Activated CD8-positive, alpha-beta memory T cell treated with anti-CD3 and anti-CD28 coated beads for 36 hours (primary cell): ENCODE measurements around the gene NFU1. TPM values are rescaled to one million over a fixed set of nuclear protein-coding genes. Genes with fewer than 3 reads are reported as not detected.
"Not testable (repeated sequence)": the region's sequence is repeated elsewhere in the genome, so short reads cannot be mapped to it uniquely, and the experiment has no call there.

ENCODE experiments used
- CTCF ChIA-PET: fragments of 350-600 bp; sonication (Branson Sonifier 250); formaldehyde crosslinking; loops from one replicate; lab custom pipeline; 2021; ENCODE audit warnings: antibody characterized with exemption; lab: Charles Lee
- POLR2A ChIA-PET: fragments of 350-600 bp; sonication (Branson Sonifier 250); formaldehyde crosslinking; loops from one replicate; lab custom pipeline; 2021; ENCODE audit warnings: antibody characterized with exemption; lab: Charles Lee
- total RNA-seq, 2 experiments: library from RNA; stranded (reverse); gene quantifications; one replicate each; pipeline ENCODE4 v1.2.3, GENCODE V29; 2021

The NFU1 gene
- total RNA-seq, 2 experiments from 2014 or later, result 40.7 to 41.2 TPM

GRCh38 chr2:69372767-69373166 is 64.5 kb downstream of the NFU1 start:
- POLR2A ChIA-PET, result interaction anchor here (0.6 kb wide), 1 partner anchor 19 kb away, joined by 6 read pairs; no protein-coding TSS in a partner anchor
- CTCF ChIA-PET, result interaction anchor here (0.6 kb wide), 1 partner anchor 137 kb away, joined by 4 read pairs; no protein-coding TSS in a partner anchor

- CTCF ChIA-PET, result no interaction called here
- POLR2A ChIA-PET, result no interaction called here
These were observed 67.4 kb downstream of the NFU1 start for GRCh38 chr2:69369802-69370201.

GRCh38 chr2:69368588-69368987 is 68.6 kb downstream of the NFU1 start:
- ChIA-PET POLR2A (no interaction called here), CTCF (no interaction called here)

GRCh38 chr2:69359371-69359770 is 77.9 kb downstream of the NFU1 start:
- CTCF ChIA-PET, result no interaction called here

GRCh38 chr2:69358914-69359313 is 78.3 kb downstream of the NFU1 start:
- CTCF ChIA-PET, result no interaction called here
- POLR2A ChIA-PET, result no interaction called here

More at GRCh38 chr2:69359371-69359770, 77.9 kb downstream of the NFU1 start:
- POLR2A ChIA-PET, result no interaction called here

GRCh38 chr2:69356471-69356870 is 80.8 kb downstream of the NFU1 start:
- ChIA-PET CTCF (no interaction called here), POLR2A (no interaction called here)

- CTCF ChIA-PET, result interaction anchor here (1.2 kb wide), 1 partner anchor 10 kb away, joined by 3 read pairs; no protein-coding TSS in a partner anchor
- POLR2A ChIA-PET, result not testable (repeated sequence)
These were observed 82.3 kb downstream of the NFU1 start for GRCh38 chr2:69354976-69355375.

GRCh38 chr2:69353360-69353759 is 83.9 kb downstream of the NFU1 start:
- ChIA-PET POLR2A (no interaction called here), CTCF (no interaction called here)

- ChIA-PET CTCF (no interaction called here), POLR2A (no interaction called here)
These were observed 88.5 kb downstream of the NFU1 start for GRCh38 chr2:69348781-69349180.

Other genes with a start within 250 kb of the NFU1 start
- gene GFPT1, start 50.2 kb downstream of the NFU1 start, total RNA-seq, result 10 to 100 TPM; 35.8 to 39.0 TPM
- gene AAK1, start 206.3 kb upstream of the NFU1 start, total RNA-seq, result 10 to 100 TPM; 76.9 to 77.4 TPM